Activated CD4-positive, alpha-beta T cell treated with anti-CD3 and anti-CD28 coated beads, Interleukin-2, Interleukin-6, amounts not matched to agents 100 ng/mL and 50 ng/mL, durations not matched to agents 16 hours and 8 hours (primary cell): ENCODE measurements around the gene ADD2.

Experiments
- DNase-seq: peaks from one replicate; pipeline ENCODE4 v3.0.0-alpha.2; 2020

Gene ADD2

GRCh38 chr2:70698847-70699246 lies 69.2 kb downstream of the ADD2 start:
- no peak for DNase-seq

GRCh38 chr2:70697603-70698383 lies 70.2 kb downstream of the ADD2 start:
- DNase-seq, result no peak

GRCh38 chr2:70696142-70696541 lies 71.9 kb downstream of the ADD2 start:
- DNase-seq, result no peak

DNA sequence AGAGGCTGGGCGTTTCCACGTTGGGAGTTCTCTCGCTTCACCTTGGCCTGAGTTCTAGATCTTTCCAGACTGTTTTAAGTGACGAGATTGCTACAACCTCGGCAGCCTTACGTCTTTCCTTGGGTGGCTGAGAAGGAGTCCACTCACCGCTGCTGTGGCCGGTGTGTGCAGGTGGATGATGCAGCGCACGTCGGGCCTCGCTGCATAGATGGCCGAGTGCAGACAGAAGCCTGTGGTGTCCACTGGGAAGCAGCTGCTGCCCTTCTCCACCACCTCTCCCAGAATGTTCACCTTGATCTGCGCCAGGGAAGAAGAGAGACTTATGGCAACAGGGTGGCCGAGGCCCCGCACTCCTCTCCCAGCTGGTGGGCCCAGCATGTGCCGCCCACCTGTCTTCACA lies 75.7 kb downstream of the ADD2 start:
- DNase-seq, result no peak

DNA sequence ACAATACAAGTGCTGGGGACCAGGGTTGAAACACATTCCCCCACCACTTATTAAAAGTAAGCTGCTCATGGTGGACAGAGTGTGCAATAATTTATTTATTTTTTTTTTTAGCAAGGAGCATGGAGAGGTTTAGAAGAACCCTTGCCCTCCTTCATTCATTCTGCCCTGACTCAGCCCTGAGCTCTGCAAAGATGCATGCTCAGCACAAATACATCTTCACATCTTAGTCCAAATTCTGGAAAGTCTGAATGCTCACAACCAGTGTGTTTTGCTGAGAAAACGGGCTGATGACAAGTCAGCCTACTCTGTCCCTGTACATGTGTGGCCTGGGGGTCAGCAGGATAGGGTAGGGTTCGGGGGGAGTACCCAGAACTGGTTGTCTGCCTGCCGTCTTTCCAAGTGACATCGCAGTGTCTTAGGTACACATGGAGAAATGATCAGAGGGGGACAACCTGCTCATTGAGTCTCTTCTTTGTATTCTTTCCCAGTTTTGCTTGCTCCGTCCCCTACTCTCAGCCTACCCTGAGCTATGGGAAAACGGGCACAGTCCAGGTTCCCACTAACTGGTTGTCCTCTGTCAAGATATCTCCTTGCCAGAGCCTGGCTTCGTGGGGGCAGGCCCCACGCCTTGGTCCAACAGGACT lies 76.4 kb downstream of the ADD2 start:
- DNase-seq, result no peak

DNA sequence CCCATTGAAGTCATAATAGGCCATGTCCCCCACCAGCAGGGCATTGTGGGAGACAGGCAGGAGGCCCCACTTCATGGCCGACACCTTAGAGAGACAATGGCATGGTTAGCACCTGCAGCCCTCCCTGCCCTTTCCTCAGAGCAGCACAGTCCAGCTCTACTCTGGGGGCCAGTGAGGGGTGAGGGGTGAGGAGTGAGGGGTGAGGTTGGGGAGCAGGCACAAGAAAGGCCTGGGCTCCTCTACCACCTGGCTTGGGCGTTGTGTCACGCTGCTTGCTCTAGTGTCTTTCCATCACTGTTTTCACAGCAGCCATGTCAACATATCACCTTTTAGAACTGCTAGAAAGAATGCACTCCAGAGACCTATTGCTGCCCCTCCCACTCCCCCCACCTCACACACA lies 77.2 kb downstream of the ADD2 start:
- no peak for DNase-seq

- no peak for DNase-seq
Observed at GRCh38 chr2:70688427-70688826, 79.6 kb downstream of the ADD2 start.

- no peak for DNase-seq
Observed at GRCh38 chr2:70687461-70687795, 80.6 kb downstream of the ADD2 start.

DNA sequence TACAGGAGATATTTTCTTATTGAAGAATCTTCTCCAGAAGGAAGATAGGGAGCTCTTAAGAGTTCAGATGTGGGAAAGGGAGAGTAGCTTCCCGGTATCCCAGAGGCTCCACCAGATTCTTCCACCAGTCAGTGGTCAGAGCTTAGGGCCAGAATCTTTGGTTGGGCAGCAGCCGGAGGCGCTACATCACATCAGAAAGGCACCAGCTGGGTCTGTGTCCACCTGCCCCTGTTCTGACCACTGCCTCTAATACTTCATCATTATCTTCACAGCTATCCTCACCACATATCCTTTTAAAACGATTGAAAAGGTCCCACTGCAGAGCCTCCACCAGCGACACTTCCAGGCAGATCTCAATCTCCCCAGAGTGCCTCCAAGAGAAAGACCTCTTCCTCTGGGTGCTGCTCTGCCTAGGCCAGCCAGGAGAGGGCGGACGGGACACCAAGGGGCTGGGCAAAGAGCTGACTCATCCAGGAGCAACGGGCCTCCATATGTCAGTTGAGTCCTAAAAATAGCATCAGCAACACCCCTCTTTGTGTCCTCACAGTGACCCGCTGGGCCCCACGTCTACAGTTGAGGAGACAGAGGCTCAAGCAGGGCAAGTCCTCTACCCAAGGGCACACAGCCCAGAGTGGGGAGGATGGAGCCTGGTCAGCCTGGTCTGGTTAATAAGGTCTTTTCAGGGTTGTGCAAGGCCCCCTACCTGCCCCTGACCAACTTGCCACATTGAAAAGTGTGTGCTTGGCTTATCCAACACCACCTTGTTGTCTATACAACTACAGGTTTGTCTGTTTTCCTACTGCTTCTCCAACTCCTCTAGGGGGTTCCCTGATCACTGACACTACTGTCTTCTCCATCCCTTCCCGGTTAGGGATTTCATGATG lies 81.2 kb downstream of the ADD2 start:
- DNase-seq, result peak; percentile 57

DNA sequence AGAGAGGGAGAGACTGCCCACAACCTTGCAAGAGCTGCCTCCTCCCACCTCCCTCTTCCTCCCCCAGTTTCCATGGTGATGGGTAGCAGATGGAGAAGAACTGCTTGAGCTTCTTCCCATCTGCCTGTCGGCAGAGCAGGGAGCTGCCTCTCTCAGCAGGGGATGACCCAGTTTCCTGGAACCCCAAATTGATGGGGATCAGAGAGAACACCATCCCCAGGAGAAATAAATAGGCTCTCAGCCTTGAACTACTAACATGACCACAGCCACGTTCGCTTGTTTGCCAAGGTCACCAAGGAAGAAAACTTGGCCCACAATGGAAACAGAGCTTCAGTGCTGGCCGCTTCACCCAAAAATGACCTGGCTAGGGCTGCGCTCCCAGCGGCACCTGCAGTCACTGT lies 82.2 kb downstream of the ADD2 start:
- no peak for DNase-seq

DNA sequence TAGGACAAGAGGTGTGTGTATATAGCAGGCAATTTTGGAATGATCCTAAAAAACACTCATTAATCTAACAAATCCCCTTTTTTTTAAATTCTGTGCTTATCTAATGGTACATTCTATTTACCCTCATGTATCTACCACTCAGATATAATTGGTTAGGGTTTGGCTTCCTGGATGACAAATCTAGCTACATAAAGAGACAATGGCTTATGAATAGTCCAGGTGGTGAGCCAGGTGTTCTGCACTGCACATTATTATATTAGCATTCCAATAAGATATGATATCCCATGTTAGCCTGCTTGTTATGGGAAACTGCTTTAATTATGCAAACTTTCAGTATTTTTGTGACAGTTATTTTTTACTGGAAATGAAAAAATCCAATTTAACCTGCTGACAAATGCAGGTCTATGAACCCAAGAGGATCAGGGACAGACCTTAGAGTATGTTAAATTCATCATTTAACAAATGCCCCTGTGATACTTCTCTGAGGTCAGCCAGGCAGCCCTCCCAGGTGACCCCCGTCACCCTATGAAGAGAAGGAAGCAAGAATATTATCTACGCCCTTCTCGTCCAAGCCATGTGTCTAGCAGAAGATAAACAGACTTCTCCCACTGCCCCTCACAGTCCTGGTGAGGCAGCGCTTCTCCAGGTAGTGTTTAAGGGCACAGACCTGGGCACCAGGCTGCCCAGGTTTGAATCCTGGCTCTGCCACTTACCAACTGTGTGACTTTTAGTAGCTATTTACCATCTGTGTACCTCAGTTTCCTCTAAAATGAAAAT lies 83.0 kb downstream of the ADD2 start:
- DNase-seq, result no peak

- no peak for DNase-seq
Observed at GRCh38 chr2:70683455-70683854, 84.5 kb downstream of the ADD2 start.

- no peak for DNase-seq
Observed at GRCh38 chr2:70680735-70681134, 87.3 kb downstream of the ADD2 start.

DNA sequence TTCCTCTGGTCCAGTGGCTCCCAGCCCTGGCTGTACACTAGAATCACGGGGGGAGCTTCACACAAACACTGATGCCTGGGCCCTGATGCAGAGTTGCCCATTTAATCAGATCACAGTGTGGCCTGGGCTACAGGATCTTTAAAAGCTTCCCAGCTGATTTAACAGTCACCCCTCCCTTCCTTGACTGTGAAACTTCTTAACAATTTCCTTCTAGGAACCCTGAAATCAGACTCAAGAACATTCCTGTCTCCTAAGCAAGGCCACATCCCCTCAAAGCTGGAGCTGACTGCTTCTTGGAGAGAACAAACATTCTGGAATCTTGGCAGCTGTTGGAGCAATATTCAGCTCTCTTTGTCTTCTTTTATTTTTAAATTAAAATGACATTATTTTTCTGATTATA lies 88.7 kb downstream of the ADD2 start:
- no peak for DNase-seq

- no peak for DNase-seq
Observed at GRCh38 chr2:70678576-70679143, 89.3 kb downstream of the ADD2 start.

GRCh38 chr2:70676301-70677035 lies 91.5 kb downstream of the ADD2 start:
- no peak for DNase-seq

- DNase-seq, result no peak
Observed at GRCh38 chr2:70675862-70676261, 92.1 kb downstream of the ADD2 start.

DNA sequence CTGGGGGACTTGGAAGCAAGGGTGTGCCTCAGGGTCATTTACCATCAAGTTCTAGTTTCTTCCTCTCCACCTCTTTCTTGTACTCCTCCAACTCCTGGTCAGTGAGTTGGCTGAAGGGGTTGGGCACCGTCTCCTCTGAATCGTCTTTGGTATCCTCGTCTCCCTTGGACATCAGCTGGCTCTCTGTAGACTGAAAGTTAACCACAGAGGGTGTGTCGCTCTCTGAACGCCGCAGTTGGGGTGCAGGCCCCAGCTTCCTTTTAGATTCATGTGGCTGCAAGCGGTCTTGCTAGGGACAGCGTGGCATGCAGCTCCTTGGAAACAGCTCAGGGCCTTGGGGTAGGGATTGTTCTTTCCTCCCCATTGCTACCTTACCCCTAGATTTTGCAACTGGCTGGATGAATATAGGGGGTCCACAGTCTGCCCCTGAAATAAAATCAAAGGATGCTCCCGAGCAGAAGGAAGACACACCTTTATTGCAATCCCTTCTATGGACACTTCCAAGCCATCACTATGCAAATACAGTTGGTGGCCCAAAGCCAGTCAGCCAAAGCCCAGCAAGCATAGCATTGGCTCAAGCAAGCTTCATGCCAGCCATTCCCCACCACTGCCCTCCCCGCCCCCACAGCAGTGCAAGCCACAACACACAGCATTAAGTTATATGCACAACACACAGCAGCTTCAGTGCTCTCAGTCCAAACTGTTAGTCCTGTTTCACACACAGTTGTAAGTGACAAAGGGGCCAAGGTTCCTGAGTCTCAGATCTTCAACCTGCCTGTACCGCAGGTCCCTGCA lies 93.2 kb downstream of the ADD2 start:
- DNase-seq, result no peak

DNA sequence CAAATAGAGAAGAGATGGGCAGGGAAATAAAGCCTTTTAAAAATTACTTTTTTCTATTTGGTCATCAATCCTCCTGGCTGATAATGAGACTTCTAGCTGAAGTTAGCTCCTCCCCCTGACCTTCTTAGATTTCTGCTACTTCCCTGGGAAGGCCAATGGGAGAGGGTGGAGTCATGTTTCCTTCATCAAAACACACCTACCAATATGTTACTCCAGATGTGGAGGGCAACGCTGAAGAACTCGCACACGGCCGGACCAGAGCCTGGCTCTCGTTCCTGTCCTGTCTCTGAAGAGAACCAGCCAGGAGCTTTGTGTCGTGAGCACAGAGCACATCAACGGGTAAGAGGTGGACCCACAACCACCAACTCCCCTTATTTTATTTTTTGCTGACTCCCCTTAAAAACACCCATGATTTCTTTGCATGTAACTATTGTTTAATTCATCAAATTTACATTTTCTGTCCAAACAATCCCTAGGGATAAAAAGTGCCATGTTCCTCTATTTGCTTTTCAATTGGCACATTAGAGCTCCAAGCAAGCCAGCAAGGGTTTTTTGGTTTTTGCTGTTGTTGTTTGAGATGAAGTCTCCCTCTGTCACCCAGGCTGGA lies 94.9 kb downstream of the ADD2 start:
- no peak for DNase-seq

- DNase-seq, result no peak
Observed at GRCh38 chr2:70671092-70671675, 96.8 kb downstream of the ADD2 start.
